ENCODE measurements around the gene BCAS3.
A peak's percentile ranks its signal among the peaks of the same experiment; 100 is the strongest.

BCAS3 gene

DNA sequence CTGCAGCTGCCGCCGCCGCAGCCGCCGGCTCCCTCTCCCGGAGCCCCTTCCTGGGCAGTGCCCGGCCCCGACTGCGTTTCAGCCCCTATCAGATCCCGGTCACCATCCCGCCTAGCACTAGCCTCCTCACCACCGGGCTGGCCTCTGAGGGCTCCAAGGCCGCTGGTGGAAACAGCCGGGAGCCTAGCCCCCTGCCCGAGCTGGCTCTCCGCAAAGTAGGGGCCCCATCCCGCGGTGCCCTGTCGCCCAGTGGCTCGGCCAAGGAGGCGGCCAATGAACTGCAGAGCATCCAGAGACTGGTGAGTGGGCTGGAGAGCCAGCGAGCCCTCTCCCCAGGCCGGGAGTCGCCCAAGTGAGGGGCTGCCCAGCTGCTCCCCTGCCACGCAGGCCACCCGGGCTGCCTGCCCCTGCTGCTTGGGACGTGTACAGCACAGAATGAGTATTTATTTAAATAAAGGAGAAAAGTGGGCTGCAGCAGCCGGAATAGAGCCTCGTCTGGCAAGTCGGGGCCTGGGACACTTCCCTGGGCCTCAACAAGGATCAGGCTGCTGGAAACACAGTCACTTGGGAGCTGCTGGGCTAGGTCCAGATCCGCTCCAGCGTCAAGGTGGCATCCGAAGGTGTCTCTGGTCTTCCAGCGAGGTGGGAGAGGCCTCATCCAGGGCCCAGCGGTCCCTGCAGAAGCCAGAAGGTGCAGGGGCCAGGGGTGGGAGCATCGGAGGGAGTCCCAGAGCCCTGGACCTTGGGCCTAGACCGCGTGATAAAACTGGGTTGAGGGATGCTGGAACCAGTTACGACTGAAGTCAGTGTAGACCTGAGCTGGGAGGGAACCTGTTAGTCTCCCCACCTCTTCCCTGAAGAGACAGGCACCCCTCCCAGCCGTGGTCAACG is 730.7 kb downstream of the BCAS3 start:
- no peak for DNase-seq (ENCODE audit: low read depth in 2 of 2)

GRCh38 chr17:61409301-61410112 is 731.9 kb downstream of the BCAS3 start:
- no peak for DNase-seq (ENCODE audit: low read depth in 2 of 2)

DNA sequence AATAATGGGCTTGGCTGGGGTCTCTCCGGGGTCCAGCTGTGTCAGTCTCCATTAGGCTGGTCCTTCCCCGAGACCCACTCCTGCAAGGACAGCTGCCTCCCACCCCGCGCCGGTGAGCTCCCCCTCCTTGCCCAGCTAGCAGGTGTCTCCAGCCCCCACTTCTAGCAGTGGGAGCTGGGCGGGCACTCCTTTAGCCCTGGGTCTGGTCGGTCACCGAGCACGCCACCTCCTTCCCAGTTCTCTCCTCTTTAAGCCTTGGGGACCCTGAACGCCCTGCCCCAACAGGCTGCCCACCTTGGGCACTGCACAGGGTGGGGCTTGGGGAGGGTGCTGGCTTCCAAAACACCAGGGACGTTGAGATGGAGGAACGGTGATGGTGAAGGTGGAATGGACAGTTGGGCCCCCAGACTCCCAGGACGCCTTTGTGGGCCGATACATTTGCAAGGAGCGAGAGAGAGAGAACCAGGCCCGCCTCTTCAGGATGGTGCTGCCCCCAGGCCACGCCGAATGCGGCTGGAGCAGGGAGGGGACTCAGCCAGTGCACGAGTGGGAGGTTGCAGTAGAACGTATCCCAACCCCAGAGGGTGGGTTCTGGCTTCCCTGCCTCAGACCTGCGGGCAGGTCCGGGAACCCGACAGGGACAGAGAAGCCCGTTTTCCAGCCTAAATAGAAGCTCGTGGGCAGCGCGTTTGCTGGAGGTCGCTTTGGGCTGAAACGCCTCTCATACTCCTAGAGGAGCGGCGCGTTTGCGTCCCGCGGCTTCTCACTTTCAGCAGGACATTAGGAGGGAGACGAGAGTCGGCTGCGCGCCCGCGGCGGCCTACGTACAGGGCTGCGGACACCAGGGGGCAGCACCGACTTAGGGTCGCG is 732.7 kb downstream of the BCAS3 start:
- peak; percentile 69 to 76 for DNase-seq (ENCODE audit: low read depth in 2 of 2)

DNA sequence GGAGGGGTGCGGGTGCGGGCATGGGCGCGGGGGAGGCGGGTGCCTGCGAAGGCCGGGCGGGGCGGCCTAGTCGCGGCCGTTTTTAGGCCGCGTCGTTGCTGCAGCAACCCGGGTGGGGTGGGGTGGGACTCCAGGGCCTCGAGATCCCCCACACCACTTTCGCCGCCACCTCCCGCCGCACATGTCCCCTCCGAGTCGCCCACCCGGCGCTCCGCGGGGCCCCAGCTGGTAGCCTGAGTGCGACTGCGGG is 733.3 kb downstream of the BCAS3 start:
- DNase-seq (ENCODE audit: low read depth in 2 of 2), result no peak

DNA sequence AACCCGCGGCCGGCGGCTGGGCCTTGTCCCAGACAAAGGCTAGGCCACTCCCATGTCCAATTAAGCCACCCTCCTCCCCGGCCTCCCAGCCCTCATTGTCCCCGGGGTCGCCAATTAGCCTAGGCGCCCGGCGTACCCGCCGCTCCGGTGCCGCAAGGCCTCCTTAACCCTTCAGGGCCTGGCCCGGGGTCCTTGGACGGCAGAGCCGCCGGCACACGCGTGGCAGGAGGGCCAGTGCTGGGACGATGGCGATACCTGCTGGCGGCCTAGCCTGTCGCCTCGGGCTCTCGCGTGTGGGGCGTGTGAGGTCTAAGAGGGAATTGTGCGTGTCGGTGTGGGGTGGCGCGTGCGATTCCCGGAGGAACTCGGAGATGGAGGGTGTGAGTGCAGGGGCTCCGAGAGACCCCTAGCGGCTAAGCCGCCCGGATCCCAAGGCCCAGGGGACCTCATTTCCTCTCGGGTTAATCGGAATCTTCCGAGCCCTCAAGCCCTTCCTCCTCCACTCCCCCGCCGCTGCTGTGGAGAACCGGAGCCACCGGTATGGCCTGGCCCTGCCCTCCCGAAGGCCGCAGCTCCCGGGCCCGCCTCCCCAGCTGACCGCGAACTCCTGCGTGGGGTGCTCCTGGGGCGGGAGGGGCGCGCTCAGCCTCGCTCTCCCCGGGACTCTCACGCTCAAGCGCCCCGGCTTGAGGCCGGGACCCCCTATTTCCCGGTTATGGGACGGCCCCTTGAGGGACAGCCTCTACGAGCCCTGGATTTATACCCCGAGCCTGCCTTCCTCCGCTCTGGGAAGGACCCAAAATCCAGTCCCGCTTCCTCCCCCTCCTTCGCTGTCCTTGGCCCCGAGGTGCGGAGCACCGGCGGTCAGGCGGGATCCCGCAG is 733.9 kb downstream of the BCAS3 start:
- no peak for DNase-seq (ENCODE audit: low read depth in 2 of 2)

GRCh38 chr17:61412143-61412859 is 734.6 kb downstream of the BCAS3 start:
- peak; percentile 59 to 70 for DNase-seq (ENCODE audit: low read depth in 2 of 2)

DNA sequence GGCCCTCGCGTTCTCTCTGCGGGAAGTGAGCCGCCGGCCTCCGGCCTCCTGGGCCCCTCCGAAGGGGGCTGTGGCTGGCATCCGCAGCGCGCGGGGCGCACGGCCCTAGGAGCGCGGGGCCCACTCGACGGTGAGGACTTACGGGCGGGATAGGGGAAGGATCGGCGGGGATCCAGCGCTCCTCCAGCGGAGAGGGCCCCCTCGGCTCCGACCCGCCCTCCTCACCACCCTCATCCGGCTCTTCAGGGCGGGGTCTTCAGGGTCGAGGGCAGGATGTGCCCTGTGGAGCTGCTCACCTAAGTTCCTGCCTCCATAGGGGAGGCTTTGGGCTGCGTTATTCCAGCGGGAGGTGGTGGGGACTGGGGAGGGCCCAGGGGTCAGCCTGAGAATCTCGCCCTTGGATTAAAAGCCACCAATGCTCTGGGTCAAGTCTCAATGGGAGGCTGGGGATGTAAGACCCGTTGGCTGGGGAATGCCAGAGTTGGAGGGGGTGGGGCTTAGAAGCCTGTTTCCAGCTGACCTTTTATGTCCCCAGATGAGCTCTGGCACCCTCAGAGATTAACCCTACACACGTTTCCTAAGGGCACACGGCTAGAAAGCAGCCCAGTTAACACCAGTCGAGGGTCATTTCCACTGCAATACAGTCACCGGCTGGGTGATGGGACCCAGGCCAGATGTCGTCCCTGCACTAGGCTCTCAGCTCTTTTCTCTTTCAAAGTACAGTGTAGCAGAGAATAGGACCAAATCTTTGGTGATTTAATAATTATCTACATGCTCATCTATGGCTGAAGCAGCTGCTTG is 735.4 kb downstream of the BCAS3 start:
- DNase-seq (ENCODE audit: low read depth in 2 of 2), result no peak

DNA sequence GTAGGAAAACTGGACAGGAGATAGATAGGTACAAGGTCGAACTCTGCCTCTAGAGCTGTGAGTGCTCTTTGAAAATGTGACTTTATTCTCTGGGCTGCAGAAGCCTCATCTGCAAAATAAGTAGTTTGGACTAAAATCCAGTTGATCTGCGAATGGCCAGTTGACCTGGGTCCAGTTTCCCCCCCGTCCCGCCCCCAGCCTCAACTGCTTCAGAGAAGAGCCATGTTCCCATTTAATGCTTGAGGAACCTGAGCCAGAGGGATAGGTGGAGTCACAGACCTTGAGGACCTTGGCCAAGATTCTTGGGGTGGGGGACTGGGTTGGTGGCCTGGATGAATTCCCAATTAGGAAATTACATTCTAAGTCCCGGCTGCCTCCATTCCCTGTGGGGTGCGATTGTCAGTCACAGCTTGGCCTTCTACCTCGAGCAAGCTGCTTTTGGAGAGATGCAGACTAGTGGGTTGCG is 736.0 kb downstream of the BCAS3 start:
- DNase-seq (ENCODE audit: low read depth in 2 of 2), result no peak

GRCh38 chr17:61414141-61414935 is 736.7 kb downstream of the BCAS3 start:
- no peak for DNase-seq (ENCODE audit: low read depth in 2 of 2)

DNA sequence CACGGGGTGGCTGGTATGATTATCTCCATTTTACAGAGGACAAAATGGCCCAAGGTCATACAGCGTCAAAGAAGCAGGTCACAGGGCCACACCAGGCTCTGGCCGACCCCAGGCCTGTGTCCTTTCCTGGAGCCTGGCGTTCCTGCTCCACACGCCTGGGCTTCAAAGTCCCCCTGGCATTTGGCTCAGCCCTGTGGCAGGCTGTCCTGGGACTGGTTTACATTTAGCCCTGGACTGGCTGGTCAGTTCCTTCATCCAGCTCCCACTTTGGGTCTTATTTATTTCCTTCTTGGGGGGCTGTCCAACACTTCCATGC is 737.2 kb downstream of the BCAS3 start:
- DNase-seq (ENCODE audit: low read depth in 2 of 2), result no peak

DNA sequence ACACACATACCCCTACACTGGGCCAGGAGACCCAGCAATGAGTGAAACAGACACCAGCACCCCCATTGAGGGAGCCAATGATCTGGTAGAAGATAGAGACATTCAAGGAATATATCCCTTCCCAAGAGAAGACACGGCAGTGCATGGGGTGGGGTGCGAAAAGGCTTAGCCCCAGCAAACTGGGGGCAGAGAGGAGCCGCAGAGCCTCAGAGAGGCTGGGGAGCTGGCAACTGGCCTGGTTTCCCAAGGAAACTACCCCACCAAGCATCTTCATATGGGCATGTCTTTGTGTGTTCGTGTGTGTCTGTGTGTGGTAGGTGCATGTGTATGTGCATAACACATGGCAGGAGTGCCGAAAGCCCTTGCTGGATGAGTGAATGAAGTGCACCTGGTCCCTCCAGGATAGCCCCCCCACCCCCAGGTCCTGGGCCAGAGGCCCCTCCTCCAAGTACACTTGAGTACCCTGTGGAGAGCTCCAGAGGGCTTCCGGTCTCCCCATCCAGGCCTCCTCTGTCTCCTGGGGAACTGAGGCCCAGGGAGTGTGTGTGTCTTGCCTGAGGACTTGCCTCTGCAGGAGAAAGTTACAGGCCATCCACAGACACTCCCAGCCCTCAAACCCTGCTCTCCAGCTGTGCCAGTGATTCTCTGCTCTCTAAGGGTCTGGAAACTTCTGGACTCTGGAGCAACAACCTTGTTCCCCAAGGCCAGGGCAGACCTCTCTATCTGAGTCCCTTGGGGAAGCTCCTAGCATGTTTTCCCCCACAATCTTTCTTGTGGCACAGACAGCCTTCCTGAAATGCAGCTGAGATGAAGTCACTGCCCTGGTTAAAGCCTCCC is 737.9 kb downstream of the BCAS3 start:
- DNase-seq (ENCODE audit: low read depth in 2 of 2), result no peak

GRCh38 chr17:61416211-61416539 is 738.5 kb downstream of the BCAS3 start:
- DNase-seq (ENCODE audit: low read depth in 2 of 2), result no peak

GRCh38 chr17:61416540-61417363 is 739.1 kb downstream of the BCAS3 start:
- DNase-seq (ENCODE audit: low read depth in 2 of 2), result peak in 1 of 2 donors; percentile 62

DNA sequence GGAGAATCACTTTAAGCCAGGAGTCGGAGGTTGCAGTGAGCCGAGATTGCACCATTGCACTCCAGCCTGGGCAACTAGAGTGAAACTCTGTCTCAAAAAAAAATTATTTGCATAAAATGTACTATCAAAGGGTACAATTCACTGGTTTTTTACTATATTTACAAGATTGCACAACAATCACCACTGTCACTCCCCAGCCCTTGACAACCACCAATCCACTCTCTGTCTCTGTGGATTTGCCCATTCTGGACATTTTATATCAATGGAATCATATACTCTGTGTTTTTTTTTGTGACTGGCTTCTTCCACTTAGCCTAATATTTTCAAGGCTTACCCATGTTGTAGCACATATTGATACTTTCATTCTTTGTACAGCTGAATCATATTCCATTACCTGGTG is 740.8 kb downstream of the BCAS3 start:
- no peak for DNase-seq (ENCODE audit: low read depth in 2 of 2)

DNA sequence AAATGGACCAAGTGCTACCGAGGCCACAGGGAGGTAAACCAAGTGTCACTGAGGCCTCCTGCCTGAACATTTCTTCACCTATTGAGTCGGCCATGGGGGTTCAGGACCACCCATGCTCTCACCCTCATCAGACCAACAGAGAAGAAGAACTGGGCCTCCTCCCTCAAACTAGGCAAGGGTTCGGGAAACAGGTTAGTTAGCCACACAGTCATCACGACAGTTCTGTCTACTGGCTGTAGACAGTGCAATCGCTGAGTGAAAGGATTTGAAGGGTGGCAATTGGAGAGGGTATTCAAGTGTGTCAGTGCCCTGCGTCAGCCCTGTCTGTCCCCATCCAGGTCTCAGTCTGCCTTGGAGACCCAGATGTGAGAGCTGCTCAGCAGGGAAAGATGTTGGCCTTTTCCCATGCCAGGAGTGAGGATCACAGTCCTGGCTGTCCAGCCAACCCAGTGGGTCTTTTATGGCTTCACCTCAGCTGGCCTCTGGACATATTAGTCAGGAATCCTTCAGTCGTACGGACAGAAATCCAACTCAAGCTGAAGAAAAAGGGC is 741.9 kb downstream of the BCAS3 start:
- DNase-seq (ENCODE audit: low read depth in 2 of 2), result no peak

- DNase-seq (ENCODE audit: low read depth in 2 of 2), result no peak
Observed at GRCh38 chr17:61420052-61420451, 742.4 kb downstream of the BCAS3 start.

Data from stimulated activated CD4-positive, alpha-beta T cell treated with anti-CD3 and anti-CD28 coated beads, Interleukin-4, amount 100 ng/mL, for 48 hours (primary cell).